COLO668 (cell line): Measurements from ENCODE around the gene CLCF1.
A peak's percentile ranks its signal among the peaks of the same experiment; 100 is the strongest.

Experiments
- DNase-seq: peaks from one replicate; lab custom pipeline; 2025; ENCODE audit not compliant: unreplicated experiment; lab: John Stamatoyannopoulos, UW

Gene CLCF1

DNA sequence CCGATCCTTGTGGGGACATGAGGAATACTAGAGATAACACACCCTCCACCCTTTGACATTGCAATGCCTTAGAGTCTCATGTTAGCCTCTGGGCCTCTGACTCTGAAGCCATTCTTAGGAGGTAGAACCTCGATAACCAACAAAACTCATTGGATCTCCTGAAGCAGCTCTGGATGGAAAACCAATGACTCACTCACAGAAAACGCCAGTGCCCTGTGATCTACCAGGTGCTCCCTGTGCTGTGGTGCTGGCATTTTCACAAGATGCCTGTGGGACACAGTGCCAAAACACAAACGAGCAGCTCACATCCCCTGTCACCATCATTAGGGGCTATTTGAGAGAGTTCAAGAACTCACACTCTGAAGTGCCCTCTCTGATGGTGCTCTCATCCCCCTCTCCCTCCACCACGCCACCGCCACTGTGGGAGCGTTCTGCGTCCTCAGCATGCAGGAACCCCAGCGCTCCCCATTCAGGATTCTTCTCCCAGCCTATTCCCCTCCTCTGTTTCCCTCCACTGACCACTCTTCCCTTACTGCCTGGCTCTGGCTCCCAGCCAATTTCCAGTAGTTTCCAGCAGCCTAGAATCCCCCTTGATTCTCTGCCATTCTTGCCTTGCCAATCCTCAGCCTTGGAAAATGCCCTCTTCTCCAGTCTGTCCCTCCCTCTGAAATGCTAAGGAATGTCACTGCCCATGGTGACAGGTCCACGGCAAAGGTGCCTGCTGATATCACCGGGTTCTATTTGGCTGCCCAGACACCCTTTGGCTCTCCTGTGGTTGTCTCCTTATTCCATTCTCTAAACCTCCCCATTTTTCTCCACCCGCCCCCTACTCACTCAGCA lies 15.3 kb downstream of the CLCF1 start:
- DNase-seq: no peak

GRCh38 chr11:67356864-67357561 lies 16.4 kb downstream of the CLCF1 start:
- peak; percentile 60 for DNase-seq

DNA sequence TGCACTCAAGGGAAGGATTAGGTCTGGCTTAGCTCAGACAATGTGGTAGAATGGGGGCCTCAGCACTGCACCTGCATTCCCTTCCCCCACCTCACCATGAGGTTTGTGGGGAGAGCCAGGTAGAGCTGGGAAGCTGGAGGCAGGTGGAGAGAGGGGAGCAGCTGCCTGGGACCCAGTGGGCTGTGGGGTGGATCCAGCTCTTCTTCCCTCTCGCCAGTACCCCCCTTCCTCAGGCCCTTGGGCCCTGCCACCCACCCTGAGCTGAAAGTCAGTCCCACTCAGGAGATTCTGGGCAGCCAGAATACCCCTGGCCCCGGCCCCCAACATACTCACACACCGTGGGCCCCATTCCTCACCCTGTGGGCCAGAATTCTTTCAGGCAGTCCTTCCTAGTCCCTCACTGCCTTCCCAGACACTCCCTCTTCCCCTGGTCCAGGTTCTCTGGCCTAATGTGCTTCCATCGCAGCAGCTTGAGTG lies 17.0 kb downstream of the CLCF1 start:
- DNase-seq: no peak

DNA sequence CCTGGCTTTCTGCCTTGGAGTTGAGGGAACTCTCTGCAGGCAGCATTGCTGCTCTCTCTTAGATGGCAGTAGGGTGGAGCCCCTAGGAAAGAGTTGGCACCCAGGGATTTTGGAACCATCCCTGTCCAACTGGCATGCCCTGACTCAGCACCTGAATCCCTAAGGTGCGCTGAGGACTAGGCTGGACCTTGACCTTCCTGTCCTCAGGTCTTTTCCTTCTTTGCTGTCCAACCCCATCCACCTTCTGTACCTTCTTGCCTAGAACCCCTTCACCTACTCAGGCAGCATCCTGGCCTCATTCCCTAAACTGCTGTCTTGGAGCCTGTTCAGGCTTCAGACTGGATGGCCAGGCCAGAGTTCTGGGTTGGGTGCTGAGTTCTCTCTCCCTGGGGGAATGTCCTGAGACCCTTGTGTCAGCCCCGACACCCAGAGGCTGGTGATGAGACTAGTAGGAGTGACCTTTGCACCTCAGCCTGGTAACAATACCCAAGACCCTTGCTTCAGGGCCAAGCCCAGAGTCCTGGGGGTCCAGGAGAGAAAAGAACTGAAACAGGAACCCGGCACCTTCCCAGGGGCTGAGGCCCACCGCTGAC lies 17.5 kb downstream of the CLCF1 start:
- no peak for DNase-seq

DNA sequence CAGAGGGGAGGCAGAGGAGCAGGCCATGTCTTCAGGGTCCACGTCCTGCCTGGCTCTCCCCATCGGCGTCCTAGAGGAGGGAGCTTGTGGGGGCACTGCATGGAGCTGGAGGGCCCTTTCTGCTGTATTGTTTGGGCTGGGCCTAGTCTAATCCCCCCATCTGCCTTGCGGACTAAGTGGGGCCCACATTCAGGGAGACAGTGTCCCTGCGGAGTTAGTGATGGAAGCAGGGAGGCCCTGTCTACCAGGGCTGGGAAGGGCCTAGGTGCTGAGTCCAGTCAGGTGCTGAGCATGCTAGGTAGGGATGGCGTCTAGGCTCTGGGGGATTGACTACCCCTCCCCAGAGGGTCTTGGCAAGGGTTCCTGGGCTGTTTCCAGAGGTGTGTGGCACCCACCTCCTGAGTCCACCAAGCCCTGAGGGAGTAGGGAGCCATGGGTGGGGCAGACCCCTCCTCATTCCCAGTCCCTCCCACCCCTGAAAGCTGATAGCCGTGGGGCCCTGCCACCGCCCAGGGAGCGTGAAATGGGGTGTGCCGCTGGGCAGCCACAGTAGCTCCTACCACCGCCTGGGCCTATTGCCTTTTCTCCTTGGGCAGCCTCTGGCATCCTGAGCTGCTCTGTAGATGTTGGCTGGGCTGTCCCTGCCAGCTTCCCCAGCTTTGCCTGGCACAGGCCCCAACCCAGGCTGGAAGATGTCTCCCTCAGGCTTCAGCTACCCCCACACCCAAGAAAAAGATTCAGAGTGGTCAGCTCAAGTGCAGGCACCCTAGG lies 18.2 kb downstream of the CLCF1 start:
- no peak for DNase-seq

DNA sequence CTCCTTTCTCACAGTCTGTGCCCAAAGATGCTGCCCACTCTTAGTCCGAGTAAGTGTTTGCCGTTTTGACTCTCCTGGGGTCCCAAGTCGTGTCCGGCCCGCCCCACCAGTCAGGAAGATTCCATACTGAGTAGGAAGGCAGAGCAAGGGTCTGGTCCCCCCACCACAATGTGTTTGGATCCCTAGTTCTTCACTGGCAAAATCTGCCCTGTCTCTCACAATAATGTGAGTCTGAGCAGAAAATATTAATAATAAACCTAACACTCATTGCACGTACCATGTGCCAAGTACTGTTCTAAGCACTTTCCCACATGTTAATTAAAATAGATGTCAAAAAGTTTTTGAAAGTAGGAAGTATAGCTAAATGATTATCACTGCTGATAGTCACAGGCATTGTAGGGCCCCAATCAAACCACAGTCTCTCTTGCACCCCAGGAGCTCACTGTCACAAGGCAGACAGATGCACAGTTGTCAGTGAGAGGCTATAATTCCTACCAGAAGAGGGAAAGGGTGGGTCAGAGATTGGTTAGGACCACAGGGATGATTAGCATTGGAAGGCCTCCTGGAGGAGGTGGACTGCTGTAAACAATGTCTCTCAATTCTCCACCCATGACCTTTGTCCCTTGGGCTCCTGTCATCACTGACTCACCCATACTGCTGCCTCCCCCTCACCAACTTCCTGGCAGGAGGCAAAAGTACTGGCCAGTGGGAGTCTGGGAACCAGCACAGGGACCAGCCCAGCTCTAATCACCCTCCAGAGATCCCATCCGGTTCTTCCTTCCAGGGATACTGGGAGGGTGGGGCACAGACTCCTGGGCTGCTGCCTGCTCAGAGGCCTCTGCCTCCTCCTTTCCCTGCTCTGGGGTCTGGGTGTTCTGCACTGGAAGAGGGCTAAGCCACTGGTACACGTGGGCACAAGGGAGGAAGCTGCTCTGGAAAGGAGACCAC lies 19.0 kb downstream of the CLCF1 start:
- DNase-seq: peak; percentile 31

DNA sequence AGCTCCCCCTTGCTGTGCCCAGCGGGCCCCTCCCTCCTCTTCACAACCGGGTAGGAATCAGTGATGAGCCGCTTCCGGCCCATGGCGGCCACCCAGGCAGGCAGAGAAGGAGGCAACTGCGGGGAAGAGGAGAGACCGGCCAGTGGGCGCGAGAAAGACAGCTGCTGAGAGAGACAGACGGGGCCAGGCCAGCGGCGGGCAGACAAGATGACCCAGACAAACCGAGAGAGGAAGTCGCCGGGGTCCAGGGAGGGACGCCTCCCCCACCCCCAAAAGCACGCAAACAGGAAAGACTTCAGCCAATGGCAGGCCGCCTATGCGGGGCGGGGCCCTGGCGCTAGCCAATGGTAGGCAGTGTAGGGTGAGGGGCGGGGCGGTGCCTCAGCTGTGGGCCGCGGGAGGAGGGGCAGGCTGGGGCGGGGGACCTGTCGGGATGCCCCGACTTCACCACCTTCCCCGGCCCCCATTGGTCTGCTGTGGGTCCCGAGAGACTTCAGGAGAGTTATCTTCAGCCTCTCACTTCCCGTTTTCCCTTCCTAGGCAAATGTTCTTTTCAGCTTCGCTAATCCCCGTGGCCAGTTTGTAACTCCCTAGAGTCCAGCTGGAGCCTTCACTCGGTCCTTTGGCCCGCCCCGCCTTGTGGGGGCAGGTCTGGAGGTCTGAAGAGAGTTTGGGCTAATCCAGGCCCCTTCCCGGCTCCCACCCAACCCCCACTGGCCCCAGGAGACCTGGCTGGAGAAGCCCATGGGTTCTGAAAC lies 19.9 kb downstream of the CLCF1 start, which contains the start of gene POLD4:
TSS of gene POLD4 (minus strand) at position 230 of the 758 bp plus-strand sequence. CDS start at position 83, 147 bp downstream.
- DNase-seq: peak; percentile 95

GRCh38 chr11:67352546-67353316 lies 20.7 kb downstream of the CLCF1 start:
- DNase-seq: peak; percentile 77

DNA sequence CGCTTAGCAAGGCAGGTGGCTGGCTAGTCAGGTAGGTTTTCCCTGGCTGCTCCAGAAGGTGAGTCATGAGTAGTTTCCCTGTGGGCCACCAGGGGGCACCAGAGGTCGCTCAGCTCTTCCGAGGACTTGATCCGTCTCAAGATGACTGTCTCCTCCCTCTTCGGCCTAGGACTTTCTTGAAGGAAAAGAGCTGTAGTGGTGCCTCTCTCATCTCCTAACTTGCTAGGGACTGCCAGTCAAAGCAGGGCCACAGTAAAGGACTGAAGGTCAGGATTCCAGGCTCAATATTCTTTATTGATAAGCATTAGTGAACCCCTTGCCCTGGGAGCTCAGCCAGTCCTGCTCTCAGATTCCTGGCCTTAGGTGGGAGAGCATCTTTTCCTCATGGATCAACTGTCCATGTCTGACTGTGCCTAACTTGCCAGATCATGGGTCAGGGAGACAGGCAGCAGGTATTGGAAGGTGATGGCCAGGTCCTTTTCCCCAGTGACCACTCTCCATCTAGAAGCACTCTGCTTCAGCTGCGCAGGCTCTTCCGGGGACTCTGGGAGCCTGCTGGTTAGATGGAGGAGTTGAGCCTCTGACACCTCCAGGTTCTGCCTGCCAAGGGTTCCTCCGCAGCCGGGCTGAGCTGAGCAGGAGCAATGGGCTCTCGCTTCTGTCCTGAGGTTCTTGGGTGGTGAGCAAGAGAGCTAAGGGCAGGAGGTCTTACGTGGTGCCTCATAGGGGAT lies 22.0 kb downstream of the CLCF1 start:
- peak; percentile 64 for DNase-seq

DNA sequence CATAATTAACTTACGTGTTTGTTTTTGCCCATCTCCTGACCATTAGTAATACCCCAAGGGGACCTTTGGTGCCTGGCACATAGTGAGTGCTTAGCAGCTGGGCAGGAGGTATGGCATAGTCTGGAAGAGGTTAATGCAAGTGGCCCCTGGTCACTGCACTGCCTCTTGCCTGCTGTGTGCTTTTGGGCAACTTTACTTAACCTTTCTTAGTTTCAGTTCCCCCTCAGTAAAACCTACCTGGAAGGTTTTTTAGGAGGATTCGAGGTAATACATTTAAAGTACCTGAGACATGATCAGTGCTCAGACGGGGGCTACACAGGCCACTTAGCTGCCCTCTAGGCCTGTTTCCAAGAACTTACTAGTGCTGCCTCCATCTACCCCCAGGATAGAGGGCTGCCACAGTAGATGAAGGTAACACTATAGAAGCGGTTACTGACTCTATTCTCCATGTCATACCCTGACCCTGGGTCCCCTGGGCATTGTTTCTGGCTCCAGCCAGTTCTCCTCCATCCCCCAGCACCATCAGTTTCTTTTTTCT lies 23.4 kb downstream of the CLCF1 start:
- DNase-seq: no peak

DNA sequence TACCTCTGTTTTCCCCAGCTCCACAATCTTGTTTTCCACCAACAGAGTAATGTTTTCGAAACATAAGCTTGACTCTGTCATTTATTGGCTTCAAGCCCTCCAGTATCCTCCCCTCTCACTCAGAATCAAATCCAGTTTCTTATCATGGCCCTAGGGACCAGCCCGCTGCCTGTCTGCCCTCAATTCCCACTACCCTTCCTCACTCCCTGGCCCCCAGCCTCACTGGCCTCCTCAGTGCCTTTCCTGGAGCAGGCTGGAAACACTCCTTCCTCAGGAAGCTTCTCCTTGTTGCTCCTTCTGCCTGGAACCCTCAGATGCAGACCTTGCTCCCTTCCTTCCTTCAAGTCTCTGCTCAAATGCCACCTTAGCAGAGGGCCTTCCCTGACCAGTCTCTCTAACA lies 23.9 kb downstream of the CLCF1 start:
- DNase-seq: no peak

DNA sequence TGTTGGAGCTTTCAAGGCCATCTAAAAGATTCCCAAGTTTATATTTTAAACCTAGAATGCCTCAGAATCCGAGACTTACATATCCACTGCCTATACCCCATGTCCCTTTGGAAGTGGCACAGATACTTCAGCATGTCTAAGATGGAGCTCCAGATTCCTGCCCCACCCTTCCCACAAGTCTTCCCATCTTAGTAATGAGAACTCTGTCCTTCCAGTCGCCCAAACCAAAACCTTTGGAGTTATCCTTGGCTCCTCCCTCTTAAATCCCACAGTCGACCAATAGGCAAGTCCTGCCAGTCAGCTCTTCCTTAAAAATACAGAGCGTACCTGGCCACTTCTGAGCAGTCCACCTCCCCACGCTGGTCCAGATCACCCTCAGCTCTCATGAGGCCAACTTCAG lies 24.4 kb downstream of the CLCF1 start:
- DNase-seq: no peak

- no peak for DNase-seq
Observed at GRCh38 chr11:67347964-67348749, 25.2 kb downstream of the CLCF1 start.

DNA sequence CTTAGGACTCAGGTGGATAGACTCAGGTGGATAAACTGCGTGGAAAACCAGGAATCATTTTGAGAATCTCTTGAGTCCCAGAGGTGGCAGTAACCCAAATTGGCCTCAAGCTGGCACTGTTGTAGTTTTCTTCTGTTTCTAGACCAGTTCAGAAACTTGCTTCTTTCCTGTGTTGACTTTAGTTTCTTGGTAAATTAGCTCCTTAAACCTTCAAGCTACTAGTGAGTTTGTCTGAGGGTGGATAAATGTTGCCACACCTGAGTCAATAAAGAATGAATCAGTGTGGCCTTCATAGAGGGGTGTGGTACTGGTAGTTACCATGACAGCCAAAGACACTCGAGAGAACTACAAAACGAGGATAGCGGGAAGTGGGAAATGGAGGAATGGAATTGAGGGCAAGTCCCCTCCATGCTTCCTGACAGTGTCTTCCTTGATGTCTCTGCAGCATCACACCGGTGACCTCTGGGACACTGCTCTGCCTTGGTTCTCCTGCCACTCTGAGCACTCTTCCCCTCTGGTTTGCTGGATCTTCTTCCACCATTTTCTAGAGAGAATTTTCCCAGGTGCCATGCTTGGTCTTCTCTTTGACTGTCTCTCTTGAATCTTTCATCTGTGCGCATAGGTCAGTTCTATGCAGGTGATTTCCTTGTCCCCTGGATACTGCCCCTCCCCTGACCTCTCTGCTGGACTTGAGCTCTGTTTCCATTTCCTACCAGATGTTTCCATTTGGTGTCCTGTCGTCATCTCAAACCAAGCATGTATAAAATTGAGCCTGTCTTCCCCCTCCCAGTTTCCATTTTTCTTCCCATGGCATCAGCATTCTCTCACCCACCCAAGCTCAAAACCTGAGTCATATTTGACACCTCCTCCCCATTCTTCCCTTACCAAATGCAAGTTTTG lies 27.2 kb downstream of the CLCF1 start:
- DNase-seq: peak; percentile 9

DNA sequence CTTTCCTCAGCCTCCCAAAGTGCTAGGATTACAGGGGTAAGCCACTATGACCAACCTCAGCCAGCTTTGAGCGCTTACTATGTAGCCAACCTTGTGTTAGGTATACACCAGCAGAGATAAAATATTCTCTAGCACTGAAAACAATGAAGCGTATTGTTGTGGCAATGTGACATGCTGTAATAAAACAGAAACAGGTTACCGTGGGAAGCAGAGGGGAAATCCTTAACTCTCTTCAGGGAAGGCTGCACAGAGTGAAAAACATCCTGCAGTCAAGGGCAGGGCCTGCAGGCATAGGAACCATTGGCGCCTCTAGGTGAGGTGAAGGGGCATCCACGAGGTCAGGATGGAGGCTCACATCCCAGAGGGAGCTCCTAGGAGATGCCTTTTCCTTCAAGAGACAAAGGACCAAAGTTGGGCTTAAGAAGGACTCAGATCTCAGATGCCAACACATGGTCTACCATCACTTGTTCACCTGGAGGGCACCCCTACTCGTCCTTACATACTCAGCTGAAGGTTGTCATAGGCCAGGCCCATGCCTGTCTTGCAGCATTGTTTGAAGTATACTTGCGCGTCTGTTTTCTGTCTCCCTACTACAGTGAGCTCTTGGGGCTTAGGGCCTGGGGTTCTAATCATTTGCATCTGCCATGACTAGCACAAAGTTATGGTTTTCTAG lies 28.0 kb downstream of the CLCF1 start:
- no peak for DNase-seq
